TTC549 (cell line): ENCODE results near the gene SNX9.

ENCODE experiments used
- FAIRE-seq: peaks from 2 replicates; lab custom pipeline; 2012; peaks lifted over from hg19 to GRCh38; lab: Jason Lieb, UNC

The SNX9 gene

DNA sequence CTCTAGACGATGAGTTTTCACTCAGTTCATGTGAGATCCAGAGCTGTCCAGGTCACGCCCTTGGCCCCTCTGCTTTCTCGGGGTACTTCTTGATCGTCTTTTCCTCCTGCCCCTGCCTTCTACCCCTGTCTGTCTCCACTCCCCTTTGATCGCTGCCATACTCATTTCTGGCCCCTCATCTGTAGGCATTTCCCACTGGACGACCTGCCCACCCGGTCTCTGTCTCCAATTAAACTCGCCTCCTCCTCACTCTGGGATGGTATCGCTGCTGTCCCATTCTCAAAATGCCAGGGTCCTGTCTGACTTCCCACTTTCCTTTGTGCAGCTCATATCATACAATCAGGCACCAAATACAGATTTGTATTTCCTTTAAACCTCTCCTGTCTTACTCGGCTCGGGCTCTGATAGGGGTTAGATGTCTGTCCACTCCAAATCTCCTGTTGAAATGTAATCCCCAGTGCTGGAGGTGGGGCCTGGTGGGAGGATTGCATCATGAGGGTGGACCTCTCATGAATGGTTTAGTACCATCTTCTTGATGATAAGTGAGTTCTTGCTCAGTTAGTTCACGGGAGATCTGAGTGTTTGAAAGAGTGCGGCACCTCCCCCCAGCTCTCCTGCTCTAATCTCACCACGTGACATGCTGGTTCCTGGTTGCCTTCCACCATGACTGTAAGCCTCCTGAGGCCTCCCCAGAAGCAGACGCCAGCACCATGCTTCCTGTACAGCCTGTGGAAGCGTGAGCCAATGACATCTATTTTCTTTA, 155.2 kb downstream of the SNX9 start:
- FAIRE-seq, result no peak

DNA sequence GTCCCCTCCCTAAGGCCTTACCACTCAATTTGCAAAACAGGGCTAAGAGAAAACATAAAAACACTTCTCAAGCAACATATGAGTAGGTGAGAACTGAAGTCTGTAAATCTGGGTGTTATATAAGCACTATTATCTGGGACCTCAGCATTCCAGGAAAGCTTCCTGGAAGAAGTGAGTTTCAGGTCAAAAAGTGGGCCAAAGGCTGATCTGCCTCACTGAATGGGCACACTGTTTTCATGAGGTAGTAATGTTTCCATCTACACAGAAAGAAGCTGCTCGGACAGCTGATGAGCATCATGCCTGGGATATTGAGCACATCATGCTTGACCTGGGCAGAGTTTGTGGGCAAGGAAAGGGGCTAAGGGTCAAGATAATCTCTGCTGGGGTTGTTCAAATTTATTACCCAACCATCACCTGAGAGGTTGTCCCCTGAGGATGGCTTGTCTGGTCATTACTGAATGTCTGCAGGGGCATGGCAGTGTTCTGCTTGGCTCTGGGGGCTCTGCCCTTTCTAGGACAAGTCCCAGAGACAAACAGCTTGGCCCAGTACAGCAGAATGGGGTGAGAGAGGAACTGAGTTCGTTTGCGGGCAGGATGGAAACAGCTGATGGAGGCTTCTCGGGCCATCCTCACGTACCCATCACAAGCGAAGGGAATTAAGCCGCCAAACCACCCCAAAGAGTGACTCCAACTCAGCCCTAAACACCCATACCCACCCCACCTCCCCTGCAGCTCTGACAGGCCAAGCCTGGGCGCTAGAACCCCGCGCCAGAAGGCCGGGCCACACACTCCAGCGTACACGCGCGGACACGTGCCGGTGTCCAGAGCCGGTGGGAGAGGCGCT, 157.5 kb downstream of the SNX9 start:
- FAIRE-seq, result no peak

DNA sequence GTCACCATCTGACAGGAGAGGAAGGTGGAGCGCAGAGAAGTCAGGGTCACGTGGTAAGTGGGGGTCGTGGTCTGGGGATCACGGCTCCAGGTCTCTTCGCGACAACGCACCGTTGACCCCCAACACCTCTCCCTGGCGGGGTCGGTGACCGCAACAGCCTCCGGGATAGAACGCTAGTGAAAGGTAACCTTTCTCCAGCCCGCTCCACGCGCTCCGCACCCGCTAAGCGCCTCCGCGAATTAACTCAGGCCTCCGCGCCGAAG, 158.0 kb downstream of the SNX9 start:
- no peak for FAIRE-seq

DNA sequence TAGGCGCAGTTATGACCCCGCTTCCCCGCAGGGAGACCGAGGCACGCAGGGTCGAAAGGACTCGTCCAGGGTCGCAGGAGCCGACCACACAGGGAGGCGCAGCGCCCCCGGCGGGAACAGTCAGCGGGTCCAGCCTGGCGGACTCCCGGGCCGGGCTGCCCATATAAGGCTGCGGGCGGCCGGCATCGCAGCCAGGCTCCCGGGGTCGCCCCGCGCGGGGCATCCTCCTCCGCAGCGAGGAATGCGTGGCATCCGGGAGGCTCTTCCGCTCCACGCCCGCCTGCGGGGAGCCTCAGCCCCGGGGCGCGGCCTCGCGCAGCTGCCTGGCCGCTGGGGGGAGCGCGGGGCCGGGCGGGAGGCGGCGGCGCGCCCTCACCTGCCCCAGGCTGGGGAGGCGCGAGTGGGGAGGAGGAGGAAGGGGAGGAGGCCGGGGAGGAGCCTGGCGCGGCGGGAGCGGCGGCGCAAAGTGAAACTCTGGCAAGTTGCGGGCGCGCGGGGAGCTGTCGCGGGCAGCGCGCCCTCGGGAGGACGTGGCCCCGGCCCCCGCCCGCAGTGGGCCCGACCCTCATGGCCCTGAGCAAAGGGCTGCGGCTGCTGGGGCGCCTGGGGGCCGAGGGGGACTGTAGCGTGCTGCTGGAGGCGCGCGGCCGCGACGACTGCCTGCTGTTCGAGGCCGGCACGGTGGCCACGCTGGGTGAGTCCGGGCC, 158.5 kb downstream of the SNX9 start, which contains the start of gene SYNJ2:
SYNJ2 (plus strand) TSS at position 469 of the 707 bp plus-strand sequence; CDS start at position 568, 99 bp downstream.
- FAIRE-seq, result no peak

DNA sequence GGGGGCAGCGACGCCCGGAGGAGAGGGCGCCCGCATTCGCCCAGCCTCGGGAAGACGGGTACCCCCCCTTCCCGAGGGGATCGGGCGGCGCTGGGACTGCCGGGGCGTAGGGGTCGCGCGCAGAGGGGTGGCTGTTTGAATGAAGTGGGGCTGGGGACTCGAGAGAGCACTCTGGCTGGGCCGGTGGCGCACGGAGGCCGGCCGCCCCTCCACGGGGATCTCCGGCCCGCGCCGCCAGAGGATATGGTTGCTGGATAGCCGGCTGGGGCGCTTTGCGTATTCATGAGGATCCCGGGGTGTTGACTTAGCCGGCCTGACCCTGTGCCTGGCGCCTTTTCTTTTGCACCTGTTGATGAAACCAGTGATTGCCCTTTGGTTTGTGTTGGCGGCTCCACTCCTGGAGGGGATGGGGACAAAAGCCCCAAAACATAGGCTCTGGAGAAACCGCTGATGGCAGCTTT, 159.1 kb downstream of the SNX9 start:
- FAIRE-seq, result no peak

DNA sequence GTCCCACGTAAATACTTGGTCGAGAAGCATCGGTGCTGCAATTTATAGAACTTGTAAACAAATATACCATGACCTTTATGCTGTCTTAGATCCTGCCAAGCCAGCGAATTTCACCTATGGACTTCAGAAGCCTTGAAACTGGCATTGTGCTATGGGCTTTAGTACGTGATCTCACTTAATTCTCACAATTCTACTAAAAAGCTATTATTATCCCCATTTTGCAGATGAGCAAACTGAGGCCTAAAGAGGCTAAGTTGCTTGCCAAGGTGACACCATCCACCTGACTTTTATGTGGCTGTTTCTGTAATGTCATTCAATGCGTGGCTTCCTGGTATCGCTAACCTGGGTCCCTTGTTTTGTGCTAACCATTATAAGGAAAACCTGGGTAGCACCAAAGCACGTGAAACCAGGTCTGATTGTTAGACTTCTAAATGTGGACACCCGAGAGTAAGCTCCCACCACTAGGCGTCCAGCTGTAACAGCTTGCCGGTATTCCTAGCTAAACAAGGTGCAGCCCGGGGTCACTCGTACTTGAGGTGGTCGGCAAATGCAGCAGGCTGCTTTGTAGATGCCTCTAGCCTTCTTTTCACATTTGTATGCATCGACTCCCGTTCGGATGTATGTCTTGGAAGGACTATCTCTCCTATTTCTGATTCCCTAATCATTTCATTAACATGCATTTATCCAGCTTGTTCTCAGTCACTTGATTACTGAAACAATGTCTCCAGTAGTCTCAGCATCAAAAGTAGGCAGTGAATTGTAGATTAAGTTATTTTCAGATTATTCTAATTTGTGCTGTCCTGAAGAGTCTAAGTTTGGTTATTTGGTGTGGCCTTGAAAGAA, 159.7 kb downstream of the SNX9 start:
- no peak for FAIRE-seq

DNA sequence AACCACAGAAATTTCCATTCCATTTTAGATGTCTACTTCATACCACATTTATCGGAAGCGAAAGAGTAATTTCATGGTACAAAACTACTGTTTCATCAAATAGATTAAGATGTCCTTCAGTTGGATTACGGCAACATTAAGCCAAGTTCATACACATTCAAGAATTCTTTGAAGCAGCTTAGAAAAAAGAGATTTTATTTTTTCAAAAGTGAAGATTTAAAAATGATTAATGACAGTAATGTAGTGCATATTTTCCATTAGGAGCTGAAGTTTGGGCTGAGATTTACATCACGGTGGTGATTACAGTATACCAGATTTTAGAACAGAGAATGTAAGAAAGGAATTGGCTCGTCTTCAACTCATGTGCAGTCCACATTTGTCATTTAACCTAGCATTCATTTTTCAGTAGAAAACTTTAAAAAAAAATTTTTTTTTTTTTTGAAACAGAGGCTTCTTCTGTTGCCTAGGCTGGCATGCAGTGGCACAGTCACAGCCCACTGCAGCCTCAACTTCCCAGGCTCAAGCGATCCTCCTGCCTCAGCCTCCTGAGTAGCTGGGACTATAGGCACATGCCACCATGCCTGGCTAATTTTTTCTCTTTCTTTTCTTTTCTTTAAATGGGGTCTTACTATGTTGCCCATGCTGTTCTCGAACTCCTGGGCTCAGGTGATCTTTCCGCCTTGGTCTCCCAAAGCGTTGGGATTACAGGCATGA, 160.5 kb downstream of the SNX9 start:
- FAIRE-seq, result no peak

DNA sequence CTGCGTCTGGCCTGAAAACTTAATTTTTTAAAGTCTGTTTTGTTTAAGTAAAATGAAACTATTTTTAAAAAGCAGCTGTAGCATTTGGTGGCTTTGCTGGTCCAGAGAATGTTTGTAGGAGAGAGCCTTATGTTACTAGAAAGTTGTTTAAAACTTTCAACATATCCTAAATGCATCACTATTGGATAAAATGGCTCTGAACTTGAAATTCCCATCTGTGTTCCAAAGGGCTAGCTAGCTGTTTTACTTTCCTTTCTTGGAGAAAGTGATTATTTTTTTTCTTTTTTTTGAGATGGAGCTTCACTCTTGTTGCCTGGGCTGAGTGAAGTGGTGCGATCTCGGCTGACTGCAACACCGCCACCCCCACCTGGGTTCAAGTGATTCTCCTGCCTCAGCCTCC, 161.1 kb downstream of the SNX9 start:
- FAIRE-seq, result no peak

DNA sequence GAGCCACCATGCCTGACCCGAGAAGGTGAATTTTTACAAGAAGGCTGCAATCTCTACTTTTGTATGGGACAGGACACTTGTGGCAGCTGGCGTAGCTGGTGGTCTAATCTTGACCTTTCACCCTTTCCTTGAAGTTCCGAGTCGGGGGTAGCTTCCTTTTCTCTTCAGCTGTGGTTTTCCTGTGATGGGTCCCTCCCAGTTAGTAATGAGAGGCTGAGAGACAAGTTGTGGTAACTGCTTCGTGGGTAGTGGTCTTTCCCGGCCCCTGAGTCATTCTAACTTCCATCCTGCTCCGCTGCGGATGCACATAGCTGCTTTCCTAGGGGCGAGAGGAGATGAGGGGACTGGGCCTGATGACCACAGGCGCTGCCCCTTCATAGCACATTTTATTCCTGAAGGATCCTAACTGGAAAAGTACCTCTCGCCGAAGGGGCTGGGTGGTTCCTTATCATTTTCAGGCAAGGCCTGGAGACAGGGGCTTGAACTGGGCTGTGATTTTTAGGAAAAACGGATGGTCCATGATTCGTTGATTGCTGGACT, 161.7 kb downstream of the SNX9 start:
- no peak for FAIRE-seq

DNA sequence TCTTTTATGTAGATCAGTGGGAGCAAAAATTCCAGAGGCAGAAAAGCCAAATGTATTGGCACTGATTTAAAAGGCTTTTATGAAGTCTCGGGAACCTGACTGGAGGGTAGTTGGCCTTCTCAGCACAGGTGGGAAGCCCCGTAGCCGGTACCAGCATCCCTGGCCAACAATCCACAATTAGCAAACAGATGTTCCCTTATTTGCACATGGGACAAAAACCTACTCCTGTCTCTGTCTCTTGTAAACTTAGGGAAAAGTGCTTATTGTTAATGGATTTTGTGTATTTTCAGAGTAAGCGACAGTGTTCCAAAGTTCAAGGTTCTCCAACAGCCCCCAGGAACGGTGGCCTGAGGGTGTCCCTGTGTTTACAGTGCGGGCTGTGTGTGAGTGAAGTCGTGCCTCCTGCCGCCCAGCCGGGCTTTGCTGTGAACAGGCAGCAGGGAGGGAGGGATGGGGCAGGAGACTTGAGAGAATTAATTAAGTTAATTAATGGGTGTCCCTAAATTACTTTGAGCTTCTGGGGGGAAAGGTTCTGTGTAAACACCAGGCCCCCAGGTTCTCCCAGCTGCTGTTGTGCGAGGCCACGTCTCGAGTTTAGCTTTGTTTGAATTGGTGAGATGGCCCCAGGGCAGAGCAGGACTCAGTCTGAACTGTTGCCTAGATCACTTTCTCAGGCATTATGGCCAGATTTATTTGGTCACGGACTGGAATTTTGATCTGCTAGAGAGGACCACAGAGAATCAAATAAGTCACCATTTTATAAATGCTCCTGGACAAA, 162.5 kb downstream of the SNX9 start:
- FAIRE-seq, result no peak

DNA sequence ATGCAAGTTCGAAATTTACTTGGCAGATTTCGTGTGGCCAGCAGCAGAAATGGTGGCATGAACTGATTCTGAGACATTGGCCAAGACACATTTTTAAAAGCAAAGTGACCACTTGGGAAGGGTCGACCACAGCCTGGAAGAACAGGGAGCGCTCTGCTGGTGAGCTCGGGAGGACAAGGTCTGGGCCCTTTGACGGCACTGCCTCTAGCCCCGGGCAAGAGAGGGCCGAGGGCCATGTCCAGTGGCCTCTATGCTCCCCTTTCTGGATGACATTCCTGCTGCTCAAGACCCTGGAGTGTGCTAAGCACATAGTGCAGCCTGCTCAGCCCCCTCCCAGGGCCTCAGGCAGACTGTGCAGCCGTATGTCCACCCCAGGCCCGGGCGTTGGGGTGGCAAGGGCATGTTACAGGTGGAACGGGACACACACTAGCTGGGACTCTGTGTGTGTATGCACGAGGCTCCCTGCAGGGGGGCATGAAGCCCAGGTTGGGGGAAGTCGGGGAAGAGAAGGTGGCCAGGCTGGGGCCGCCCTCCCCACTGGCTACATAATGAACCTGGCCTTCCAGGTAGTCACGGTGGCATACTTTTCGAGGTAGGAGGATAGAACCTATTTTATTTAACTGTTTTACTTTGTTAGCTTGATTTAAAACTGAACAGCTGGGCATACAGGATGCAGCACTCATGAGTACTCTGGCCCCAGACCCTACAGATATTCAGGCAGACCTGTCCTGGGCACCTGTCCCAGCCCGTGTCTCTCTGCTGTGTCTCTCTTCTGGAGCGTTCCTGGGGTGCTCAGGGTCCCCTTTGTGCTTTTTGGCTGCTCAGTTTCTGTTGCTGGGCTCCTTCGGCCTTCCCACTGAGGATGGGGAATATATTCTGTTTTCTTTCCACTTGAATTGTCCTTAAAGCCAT, 165.0 kb downstream of the SNX9 start:
- no peak for FAIRE-seq

DNA sequence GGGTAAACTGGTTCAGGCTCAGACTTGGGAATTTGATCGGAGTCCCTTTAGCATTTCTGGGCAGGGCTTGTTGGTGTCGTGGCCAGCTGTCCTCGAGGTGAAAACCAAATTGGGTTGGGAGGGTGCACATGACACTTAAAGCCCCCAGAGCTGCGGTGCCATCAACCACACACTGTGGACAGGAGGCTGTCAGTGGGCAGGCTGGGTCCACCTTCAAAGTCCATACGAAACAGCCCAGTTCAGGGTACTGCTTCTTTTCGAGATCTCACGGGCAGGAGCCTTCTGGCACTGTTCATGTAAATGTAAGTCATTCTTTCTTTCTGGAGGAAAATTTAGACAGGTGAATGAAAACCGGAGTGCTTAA, 165.6 kb downstream of the SNX9 start:
- no peak for FAIRE-seq

DNA sequence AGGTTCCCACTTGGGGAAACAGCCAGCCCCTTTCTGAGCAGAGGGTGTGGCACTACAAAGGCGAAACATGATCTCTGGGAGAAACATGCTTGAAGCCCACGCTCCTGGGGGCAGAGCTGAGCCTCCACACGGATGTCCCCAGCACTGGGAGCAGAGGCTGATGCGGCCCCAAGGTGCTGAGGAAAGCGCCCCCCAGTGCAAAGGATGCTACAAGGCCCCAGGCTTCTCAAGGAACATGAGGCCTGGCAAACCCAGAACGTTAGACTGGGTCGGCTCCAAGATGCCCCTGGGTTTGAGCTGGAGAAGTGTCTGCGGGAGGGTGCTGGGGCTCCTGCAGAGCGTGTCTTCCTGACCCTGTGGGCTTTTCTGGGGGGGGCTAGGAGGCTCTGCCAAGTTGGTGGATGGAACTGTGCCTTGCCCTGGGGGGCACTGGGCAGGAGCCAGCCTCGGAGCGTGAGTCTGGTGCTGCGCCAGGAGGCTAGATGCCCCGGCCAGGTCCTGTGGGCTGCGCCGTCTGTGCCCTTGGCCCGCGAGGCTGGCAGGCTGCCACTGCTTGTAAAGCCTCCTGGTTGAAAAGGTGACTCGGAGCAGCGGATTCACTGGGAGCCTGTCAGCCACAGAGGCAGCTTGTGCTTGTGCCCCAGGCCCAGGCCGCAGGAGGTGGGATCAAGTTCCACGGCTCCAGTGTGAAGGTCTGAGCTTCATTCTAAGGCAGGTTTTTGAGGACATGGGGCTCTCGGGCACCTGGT, 166.7 kb downstream of the SNX9 start:
- no peak for FAIRE-seq

DNA sequence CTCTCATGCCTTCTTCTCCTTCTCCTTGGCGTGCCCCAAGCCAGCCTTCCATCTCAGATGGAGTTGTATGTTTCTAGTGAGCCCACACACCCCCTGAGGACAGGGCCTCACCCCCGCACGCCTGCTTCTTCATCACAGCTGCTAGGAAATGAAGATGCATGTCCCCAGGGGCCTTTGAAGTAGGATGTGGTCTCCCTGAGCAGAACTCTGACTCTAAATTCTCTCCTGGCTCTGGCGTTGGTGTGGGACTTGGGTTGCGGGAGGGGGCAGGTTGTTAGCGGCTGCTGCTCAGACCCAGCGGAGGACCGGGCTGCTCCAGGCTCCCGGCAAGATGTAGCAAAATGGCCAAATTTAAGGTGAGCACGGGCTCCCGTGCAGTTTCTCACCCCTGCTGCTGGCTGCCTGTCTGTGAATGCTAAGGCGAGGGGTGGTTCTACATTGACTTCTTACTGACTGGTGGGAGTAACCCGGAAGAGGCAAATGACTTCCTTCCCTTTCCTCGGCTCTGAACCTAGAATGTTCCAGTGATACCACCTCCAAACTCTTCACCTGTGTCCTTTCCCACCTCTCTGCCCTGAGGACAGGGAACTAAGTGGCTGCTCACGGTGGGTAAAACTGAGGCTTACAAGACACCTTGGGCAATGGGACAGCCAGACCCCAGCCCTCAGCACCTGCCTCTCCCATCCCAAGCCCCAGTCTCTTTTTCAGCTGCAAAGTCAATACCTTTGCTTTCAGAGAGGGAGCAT, 167.4 kb downstream of the SNX9 start:
- no peak for FAIRE-seq

DNA sequence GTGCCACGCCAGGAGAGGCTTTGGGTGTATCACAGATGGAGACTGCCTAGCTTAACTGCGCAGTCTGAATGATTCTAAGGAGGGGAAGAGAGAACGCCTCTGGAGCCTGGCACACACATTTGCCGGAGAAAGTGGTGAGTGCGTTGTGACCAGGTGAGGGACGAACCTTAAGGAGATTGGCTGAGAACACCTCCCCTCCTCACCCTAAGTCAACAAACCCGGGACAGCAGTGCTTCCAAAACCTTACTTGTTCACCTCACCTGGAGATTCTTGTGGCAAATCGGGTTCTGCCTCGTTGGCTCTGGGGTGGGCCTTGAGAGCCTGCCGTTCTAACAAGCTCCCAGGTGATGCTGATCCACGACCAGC, 168.0 kb downstream of the SNX9 start:
- FAIRE-seq, result no peak

DNA sequence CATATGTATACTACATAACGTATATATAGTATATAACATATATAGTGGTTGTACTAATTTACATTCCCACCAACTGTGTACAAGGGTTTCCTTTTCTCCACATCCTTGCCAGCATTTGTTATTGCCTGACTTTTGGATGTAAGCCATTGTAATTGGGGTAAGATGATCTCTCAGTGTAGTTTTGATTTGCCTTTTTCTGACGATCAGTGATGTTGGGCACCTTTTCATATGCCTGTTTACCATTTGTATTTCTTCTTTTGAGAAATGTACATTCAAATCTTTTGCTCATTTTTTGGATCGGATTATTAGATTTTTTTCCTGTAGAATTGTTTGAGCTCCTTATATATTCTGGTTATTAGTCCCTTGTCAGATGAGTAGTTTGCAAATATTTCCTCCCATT, 170.0 kb downstream of the SNX9 start:
- FAIRE-seq, result no peak

DNA sequence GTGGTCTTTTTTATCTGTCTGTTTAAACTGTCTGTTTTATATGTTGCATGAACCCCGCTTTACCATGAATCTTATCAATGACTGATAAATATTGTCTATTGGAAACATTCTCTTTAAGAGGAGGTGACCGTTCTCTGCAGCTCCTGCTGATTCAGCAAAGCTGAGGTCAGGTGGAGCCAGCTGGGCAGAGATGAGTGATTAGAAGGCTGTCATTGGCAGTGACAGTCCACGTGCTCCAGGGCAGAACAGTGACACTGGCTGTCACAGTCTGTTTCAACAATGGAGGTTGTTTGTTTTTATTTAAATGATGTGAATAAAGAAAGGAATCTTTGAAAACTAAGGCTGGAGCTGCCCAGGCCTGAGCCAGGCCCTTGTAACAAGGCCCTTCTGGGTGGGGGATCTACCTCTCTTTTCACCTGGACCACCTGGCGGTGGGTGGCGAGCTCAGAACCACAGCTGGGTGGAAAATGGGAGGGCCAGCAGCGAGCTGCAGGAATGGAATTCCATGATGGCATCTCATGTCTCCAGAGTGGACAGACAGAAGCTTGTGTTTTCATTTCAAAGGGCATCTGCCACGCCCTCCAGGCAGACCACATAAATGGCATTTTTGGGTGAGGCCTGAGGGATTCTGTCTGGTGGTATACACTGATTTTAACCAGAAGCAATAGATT, 171.2 kb downstream of the SNX9 start:
- no peak for FAIRE-seq
